DMS79 (cell line): ENCODE results near the gene HSPG2.
A peak's percentile ranks its signal among the peaks of the same experiment; 100 is the strongest.
"Not testable (repeated sequence)": the region's sequence is repeated elsewhere in the genome, so short reads cannot be mapped to it uniquely, and the experiment has no call there.

Experiments used
- DNase-seq: peaks from one replicate; lab custom pipeline; 2025; lab: John Stamatoyannopoulos, UW

HSPG2 gene

DNA sequence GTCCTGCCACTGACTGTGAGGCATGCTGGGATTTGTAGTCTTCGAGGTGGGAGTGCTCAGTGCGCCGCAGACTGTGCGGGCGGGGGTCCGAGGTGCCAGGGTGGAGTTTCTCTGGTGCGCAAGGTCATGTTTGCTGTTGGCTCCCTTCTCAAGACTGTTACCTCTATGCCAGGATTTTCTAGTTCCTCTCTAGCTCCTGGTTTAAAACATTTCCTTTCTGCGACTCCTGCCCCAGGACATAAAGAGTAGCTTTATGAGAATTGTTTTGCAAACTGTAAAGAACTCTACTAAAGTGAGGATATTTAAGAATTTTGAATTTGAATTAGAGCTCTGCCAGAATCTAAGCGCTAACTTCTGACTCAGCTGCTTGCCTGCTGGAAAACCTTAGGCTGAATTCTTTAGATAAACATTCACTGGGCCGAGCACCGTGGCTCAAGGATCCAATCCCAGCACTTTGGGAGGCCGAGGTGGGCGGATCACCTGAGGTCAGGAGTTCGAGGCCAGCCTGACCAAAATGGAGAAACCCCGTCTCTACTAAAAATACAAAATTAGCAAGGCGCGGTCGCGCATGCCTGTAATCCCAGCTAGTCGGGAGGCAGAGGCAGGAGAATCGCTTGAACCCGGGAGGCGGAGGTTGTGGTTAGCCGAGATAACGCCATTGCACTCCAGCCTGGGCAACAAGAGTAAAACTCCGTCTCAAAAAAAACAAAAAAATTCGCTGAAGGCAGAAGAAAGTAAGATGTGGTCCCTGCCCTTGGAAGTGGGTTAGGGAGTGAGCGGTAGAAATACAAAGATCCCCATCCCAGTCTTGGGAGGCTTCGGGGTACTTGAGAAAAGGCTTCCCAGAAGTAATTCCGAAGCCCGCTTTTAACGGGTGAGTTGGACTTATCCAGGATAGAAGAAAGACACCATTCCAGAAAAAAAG is 153.2 kb downstream of the HSPG2 start:
- peak; percentile 97 for DNase-seq

DNA sequence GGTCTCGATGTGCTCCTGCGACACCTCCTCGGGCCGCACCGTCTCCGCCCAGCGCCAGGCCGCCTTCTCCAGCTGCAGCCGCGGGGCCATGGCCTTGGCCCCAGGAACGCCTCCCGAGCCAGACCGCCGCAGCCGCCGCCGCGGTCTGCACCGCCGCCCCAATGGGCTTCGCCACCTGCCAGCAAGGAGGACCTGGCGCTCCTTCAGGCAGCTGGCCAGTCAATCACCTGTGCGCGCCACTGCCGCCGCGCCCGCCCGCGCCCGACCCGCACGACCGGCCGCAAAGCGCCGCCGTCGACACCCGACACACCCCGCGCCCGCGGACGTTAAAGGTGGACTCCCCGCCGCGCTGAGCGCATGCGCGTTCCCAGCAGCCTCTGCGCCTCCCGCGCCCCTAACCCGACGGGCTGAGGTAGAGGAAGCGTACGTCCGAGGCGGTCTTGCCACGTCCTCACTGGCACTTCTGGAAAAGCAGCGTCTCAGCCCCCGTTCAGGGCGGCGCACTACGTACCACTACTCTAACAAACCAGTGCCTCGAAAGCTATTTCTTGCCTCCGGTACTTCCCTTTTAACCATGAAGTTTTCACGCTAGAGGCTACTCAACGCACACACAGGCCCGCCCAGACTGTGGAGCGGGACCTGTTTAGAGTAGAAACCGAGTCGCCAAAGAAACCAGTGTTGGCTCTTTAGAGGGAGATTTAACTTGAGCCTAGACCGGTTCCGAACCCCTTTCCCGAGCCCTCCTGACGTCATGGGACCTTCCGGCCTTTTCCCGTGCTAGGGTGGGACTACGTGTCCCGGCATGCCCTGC is 154.0 kb downstream of the HSPG2 start, which contains the start of gene USP48:
USP48 (minus strand) TSS at position 282 of the 811 bp plus-strand sequence; CDS start at position 90, 192 bp downstream.
- DNase-seq: peak; percentile 95

DNA sequence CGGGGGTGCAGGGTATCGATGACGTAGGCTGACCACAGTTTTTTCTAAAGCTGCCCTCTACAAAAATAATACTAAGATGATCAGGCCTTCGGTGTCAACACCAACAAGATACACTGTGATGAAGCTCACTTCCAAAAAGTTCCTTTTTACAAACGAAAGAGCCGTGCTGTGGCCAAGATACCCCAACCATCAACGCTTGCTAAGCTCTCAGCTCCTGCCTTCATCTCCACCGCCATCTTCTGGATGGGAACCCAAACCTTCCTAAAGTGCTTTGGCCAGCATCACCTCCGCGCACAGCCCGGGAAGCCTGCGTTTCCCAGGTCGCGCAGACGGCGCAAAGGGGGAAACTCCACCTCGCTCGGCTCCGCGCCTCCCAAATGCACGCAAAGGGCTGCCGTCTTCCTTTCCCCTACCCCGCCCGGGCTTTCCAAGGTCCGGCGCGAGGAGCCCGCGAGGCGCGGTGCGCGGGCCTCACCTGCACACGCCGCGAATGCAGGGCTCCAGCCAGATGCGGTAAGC is 154.7 kb downstream of the HSPG2 start:
- peak; percentile 58 for DNase-seq

DNA sequence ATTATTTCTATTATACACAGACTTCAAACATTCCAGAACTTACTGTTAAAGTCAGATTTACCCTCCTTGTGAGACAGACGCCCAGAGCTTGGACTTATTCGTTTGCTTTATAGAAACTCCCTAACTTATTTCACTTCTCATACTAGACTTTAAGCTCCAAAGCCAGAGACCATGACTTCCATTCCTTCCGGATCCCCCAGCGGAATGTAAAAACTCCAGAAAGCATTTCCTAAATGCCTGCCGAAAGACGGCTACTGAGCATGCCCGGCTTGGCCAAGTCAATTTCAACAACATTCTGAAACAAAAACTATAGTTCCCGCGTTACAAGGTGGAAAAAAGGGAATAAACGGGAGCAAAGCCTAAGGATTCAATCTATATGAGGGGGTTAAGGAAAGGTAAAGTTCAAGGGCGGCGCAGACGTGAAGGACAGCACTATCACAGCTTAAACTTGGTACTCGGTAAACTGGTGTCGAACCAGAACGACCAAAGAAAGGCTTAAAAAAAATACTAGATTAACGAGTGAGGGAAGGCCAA is 155.2 kb downstream of the HSPG2 start:
- no peak for DNase-seq

DNA sequence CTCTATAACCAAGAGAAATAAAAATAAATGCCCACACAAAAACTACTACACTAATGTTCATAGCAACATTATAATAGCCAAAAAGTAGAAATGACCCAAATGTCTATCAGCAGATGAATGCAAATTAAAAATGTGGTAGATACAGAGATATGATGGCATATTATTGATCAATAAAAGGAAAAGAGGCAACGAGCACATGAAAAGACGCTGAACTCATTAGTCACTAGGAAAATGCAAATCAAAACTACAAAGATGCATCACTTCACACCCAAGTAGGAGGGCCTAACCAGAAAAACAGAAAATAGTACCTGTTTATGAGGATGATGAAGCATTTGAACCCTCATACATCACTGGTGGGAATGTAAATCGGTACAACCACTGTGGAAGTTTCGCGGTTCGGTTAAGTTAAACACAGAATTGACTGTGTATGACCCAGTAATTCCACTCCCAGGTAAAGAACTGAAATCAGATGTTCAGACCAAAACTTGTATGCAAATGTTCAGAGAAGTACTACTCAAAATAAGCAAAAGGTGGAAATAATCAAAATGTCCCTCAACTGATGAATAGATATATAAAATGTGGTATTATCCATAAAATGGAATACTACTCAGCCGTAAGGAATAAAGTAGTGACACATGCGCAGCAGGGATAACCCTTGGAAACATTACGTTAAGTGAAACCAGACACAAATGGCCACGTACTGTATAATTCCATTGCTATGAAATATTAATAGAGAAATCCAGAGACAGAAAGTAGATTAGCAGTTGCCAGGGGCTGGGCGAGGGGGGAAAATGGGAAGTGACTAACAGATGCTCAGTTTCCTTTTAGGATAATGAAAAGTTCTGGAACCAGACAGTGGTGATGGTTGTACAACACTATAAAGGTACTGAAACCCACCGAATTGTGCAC is 157.2 kb downstream of the HSPG2 start:
- no peak for DNase-seq

DNA sequence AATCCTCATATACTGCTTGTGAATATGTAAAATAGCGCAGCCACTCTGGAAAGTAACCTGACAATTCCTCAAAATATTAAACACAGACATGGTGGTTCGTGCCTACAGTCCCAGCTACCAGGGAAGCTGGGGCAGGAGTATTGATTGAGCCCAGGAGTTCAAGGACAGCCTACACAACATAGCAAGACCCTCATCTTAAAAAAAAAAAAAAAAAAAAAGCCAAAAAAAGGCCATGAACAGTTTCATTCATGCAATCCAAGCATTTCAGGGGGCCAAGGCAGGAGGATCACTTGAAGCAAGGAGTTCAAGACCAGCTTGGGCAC is 158.7 kb downstream of the HSPG2 start:
- no peak for DNase-seq

DNA sequence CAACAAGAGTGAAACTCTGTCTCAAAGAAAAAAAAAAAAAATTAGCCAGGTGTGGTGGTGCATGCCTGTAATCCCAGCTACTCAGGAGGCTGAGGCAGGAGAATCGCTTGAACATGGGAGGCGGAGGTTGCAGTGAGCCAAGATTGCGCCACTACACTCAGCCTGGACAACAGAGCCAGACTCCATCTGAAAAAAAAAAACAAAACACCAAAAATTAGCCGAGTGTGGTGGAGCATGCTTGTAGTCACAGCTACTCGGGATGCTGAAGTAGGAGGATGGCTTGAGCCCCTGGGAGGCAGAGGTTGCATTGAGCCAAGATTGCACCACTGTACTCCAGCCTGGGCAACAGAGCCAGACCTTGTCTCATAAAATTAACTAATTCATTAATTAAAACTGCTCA is 160.2 kb downstream of the HSPG2 start:
- DNase-seq: not testable (repeated sequence)

DNA sequence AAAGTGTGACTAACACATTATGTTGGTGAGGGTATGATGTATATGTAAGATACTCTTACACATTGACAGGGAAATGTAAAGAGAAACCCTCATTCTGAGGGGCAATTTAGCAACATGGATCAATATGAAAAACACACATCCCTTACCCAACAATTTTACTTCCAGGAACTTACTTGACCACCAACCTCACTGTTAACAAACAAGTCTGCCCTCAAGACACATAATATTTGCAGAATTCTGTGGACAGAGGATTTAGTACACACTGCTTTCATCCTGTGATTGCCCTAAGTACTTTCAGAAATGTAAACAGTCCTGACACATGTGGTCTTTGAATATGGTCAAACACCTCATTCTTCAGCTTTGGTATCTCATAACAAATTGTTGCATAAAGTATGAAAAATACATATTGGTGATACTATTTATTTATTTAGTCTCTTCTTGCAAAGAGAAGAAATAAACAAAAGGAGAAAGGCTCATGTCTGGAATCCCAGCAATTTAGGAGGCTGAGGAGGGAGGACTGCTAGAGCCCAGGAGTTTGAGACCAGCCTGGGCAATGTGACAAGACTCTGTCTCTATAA is 161.0 kb downstream of the HSPG2 start:
- no peak for DNase-seq

DNA sequence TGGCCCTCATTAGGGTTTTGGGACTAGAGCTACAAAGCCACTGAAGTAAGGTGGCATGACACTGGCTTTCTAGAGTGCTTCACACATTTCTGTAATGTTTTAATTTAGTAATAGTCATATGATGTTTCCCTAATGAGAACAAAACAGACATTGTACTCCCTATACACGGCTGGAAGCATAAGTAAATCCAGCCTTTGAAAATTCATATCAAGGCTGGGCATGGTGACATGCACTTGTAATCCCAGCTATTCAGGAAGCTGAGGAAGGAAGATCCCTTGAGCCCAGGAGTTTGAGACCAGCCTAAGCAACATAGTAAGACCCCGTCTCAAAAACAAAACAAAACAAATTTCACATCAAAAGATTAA is 161.6 kb downstream of the HSPG2 start:
- DNase-seq: no peak

DNA sequence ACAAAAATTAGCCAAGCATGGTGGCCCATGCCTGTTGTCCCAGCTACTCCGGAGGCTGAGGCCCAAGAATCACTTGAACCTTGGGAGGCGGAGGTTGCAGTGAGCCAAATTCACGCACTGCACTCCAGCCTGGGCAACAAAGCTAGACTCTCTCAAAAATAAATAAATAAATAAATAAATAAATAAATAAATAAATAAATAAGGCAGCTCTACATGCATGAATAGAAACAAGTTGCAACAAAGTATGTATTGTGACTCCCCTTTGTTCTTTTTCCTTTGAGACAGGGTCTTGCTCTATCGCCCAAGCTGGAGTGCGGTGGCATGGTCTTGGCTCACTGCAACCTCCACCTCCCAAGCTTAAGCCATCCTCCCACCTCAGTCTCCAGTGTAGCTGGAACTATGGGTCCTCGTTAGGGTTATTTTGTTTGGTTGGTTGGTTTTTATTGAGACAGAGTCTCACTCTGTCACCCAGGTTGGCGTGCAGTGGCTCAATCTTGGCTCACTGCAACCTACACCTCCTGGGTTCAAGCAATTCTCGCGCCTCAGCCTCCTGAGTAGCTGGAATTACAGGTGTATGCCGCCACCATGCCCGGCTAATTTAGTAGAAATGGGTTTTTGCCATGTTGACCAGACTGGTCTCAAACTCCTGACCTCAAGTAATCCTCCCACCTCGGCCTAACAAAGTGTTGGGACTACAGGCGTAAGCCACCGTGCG is 162.1 kb downstream of the HSPG2 start:
- no peak for DNase-seq

DNA sequence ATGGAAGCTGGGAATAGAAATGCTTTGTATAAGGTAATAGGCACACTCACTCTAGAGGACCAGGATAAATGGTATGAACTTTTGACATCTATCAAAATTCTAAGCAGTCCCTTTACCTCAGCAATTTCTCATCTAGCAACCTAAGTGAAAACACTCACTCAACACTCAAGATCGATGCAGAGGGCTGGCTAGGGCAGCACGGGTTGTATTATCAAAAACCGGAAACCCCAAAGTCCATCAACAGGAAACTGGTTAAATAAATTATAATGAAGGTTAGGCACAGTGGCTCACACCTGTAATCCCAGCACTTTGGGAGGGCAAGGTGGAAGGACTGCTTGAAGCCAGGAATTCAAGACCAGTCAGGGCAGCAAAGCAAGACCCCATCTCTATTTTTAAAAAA is 163.5 kb downstream of the HSPG2 start:
- DNase-seq: no peak
